ENCODE data around the gene MCC.

Gene MCC

GRCh38 chr5:113427871-113428574 lies 60.2 kb downstream of the MCC start:
- CTCF ChIA-PET: interaction anchor here (0.5 kb wide), 1 partner anchor 352 kb away, joined by 3 read pairs; no protein-coding TSS in a partner anchor
- Histone ChIP-seq H3K4me3 (ENCODE audit: low read depth, low read length) (no peak overlapping the region), H3K9me3 (ENCODE audit: control insufficient read depth, insufficient read depth, low read depth, low read length) (no peaks in the 10 kb centered on the region), H3K4me1 (ENCODE audit: control insufficient read depth, insufficient read depth, low read length) (no peaks in the 10 kb centered on the region), H3K27ac (ENCODE audit: extremely low read depth, low read depth, low read length) (no peak overlapping the region), H3K36me3 (ENCODE audit: control insufficient read depth in 2 of 2, insufficient read depth in 1 of 2, low read length in 2 of 2) (no peaks in the 10 kb centered on the region)
- POLR2A ChIA-PET: no interaction called here
- TF ChIP-seq PRDM10 (tag by site-specific recombination; IDR thresholded peaks at IDR 0.05) (0 out of 2 replicates have a peak, but pooled peaks have one; percentile 13), ZNF48 (tag by site-specific recombination; IDR thresholded peaks at IDR 0.05) (no peak), ZNF558 (tag by site-specific recombination; IDR thresholded peaks at IDR 0.05) (no peak)

- H3K4me3 ChIP-seq (ENCODE audit: low read depth, low read length): no peak overlapping the region
- TF ChIP-seq ZNF660 (tag by site-specific recombination; IDR thresholded peaks at IDR 0.05): no peak
- no peak for TF ChIP-seq OVOL3 (tag by site-specific recombination; IDR thresholded peaks at IDR 0.05)
- TF ChIP-seq ZNF132 (tag by site-specific recombination; IDR thresholded peaks at IDR 0.05; ENCODE audit: borderline replicate concordance): no peak
- TF ChIP-seq ZBTB44 (tag by site-specific recombination; IDR thresholded peaks at IDR 0.05): no peak
- TF ChIP-seq ZNF768 (tag by site-specific recombination; IDR thresholded peaks at IDR 0.05): no peak
- no peak for TF ChIP-seq GFI1B (tag by site-specific recombination; IDR thresholded peaks at IDR 0.05)
- TF ChIP-seq HOXC10 (CRISPR knock-in tag; IDR thresholded peaks at IDR 0.05): no peak
- no peak for TF ChIP-seq ZNF311 (tag by site-specific recombination; IDR thresholded peaks at IDR 0.05; ENCODE audit: borderline replicate concordance)
- no peak for TF ChIP-seq ZNF513 (tag by site-specific recombination; IDR thresholded peaks at IDR 0.05)
- no peak for TF ChIP-seq EGR2 (tag by site-specific recombination; IDR thresholded peaks at IDR 0.05; ENCODE audit: low read depth)
- no peak for TF ChIP-seq ZNF449 (tag by site-specific recombination; IDR thresholded peaks at IDR 0.05)
- no peak for TF ChIP-seq ZIC2 (tag by site-specific recombination; IDR thresholded peaks at IDR 0.05)
- TF ChIP-seq ZBTB7A (tag by site-specific recombination; IDR thresholded peaks at IDR 0.05; ENCODE audit: low read depth): no peak
- no peak for TF ChIP-seq ZNF529 (tag by site-specific recombination; IDR thresholded peaks at IDR 0.05; ENCODE audit: insufficient replicate concordance)
- no peaks in the 10 kb centered on the region for H3K4me1 ChIP-seq (ENCODE audit: control insufficient read depth, insufficient read depth, low read length)
- H3K27ac ChIP-seq (ENCODE audit: extremely low read depth, low read depth, low read length): no peak overlapping the region
- ChIA-PET CTCF (interaction anchor here (0.6 kb wide), 1 partner anchor 1366 kb away, joined by 3 read pairs; no protein-coding TSS in a partner anchor), POLR2A (no interaction called here)
- no peaks in the 10 kb centered on the region for H3K9me3 ChIP-seq (ENCODE audit: control insufficient read depth, insufficient read depth, low read depth, low read length)
- H3K36me3 ChIP-seq (ENCODE audit: control insufficient read depth in 2 of 2, insufficient read depth in 1 of 2, low read length in 2 of 2): no peaks in the 10 kb centered on the region
Measured at GRCh38 chr5:113425909-113426308, 62.3 kb downstream of the MCC start.
